Measurements from ENCODE around the gene LRFN2. TPM values are rescaled to one million over a fixed set of nuclear protein-coding genes. Genes with fewer than 3 reads are reported as not detected.

Gene LRFN2
- total RNA-seq, 1 experiment from 2014 or later, result 26.6 TPM

DNA sequence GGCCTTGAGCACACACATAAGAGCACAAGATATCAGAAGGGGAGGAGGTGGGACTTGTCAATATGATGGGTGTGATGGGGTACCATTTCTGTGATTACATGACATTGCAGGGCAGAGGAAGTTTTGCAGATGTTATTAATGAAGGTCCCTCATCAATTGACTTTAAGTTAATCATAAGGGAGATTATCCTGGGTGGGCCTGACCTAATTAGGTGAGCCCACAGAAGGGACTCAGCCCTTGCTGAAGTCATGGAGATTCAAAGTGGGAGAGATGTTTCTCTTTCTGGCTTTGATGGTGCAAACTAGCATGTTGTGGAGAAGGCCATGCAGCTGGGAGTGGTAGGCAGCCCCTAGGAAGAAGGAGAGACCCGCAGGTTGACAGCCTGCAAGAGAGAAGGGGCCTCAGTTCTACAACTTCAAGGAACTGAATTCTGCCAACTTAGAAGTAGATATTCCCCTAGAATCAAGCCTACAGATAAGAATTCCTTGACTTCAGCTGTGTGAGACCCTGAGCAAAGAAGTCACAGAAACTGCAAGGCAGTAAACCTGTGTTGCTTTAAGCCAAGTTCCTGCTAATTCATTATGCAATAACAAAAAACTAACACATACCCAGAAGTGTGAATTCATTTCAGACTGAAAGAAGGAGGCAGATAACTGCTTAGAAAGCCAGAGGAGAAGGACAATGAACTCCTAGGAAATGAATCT lies 131.3 kb downstream of the LRFN2 start:
- no TSS peak for BruUV-seq (replicated peaks)

DNA sequence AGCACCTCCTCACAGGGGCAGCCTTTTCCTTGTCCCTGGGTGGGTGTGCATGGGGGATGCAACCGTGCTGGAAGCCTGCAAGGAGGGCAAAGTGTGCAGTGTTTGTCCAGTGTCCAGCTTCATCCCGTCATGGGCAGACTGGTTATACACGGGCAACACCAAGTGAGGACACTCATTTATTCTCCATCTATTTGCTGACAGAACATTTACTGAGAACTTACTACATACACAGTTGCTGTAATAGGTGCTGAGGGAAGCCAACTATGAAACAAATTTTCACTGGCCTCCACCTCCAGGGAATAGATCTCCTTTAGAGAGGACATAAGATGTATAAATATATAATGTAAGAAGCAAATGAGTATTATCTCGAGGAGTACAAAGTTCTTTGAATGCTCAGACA lies 136.7 kb downstream of the LRFN2 start:
- TF ChIP-seq, protein P1, sequence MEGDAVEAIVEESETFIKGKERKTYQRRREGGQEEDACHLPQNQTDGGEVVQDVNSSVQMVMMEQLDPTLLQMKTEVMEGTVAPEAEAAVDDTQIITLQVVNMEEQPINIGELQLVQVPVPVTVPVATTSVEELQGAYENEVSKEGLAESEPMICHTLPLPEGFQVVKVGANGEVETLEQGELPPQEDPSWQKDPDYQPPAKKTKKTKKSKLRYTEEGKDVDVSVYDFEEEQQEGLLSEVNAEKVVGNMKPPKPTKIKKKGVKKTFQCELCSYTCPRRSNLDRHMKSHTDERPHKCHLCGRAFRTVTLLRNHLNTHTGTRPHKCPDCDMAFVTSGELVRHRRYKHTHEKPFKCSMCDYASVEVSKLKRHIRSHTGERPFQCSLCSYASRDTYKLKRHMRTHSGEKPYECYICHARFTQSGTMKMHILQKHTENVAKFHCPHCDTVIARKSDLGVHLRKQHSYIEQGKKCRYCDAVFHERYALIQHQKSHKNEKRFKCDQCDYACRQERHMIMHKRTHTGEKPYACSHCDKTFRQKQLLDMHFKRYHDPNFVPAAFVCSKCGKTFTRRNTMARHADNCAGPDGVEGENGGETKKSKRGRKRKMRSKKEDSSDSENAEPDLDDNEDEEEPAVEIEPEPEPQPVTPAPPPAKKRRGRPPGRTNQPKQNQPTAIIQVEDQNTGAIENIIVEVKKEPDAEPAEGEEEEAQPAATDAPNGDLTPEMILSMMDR (conservative IDR thresholded peaks at IDR 0.05; ENCODE audit: low read depth, low read length), result no peak
- Histone ChIP-seq H3K4me3 (ENCODE audit: low read depth, low read length, poor library complexity, severe bottlenecking) (no peak overlapping the region), H3K36me3 (ENCODE audit: insufficient read depth, low read length, poor library complexity, severe bottlenecking) (no peaks in the 10 kb centered on the region), H3K9me3 (ENCODE audit: low read depth, low read length, poor library complexity, severe bottlenecking) (no peaks in the 10 kb centered on the region), H3K4me1 (ENCODE audit: insufficient read depth, low read length, poor library complexity, severe bottlenecking) (peaks cover under 1% of the 10 kb centered on the region), H3K27me3 (replicated peaks; ENCODE audit: insufficient read depth, low read depth, low read length, poor library complexity) (no peaks in the 10 kb centered on the region), H3K27ac (ENCODE audit: low read depth, low read length, poor library complexity, severe bottlenecking) (no peak overlapping the region)
- no peak for DNase-seq (ENCODE audit: low spot score)
- POLR2A ChIA-PET (ENCODE audit: low non-redundant PET), result no interaction called here
- intact Hi-C loops (cut with micrococcal nuclease; ENCODE audit: unreplicated experiment), result no loop called here
- CTCF ChIA-PET, result no interaction called here
- no TSS peak for BruUV-seq (replicated peaks)

More for the DNA sequence above, 131.3 kb downstream of the LRFN2 start:
- TF ChIP-seq EZH2 (IDR thresholded peaks at IDR 0.05; ENCODE audit: borderline replicate concordance, low read depth, low read length, poor library complexity, severe bottlenecking), result no peak
- TF ChIP-seq, protein P1 (conservative IDR thresholded peaks at IDR 0.05; ENCODE audit: low read depth, low read length), result no peak
- intact Hi-C loops (cut with micrococcal nuclease; ENCODE audit: unreplicated experiment), result no loop called here
- ChIA-PET POLR2A (ENCODE audit: low non-redundant PET) (interaction anchor here (0.6 kb wide), 1 partner anchor 42 kb away, joined by 8 read pairs; no protein-coding TSS in a partner anchor), CTCF (no interaction called here)
- H3K36me3 ChIP-seq (ENCODE audit: insufficient read depth, low read length, poor library complexity, severe bottlenecking), result no peaks in the 10 kb centered on the region
- H3K9me3 ChIP-seq (ENCODE audit: low read depth, low read length, poor library complexity, severe bottlenecking), result no peaks in the 10 kb centered on the region
- DNase-seq (ENCODE audit: low spot score), result no peak
- no peak overlapping the region for H3K4me3 ChIP-seq (ENCODE audit: low read depth, low read length, poor library complexity, severe bottlenecking)
- H3K27me3 ChIP-seq (replicated peaks; ENCODE audit: insufficient read depth, low read depth, low read length, poor library complexity), result no peaks in the 10 kb centered on the region
- H3K4me1 ChIP-seq (ENCODE audit: insufficient read depth, low read length, poor library complexity, severe bottlenecking), result peaks cover 6% of the 10 kb centered on the region
- H3K27ac ChIP-seq (ENCODE audit: low read depth, low read length, poor library complexity, severe bottlenecking), result no peak overlapping the region

DNA sequence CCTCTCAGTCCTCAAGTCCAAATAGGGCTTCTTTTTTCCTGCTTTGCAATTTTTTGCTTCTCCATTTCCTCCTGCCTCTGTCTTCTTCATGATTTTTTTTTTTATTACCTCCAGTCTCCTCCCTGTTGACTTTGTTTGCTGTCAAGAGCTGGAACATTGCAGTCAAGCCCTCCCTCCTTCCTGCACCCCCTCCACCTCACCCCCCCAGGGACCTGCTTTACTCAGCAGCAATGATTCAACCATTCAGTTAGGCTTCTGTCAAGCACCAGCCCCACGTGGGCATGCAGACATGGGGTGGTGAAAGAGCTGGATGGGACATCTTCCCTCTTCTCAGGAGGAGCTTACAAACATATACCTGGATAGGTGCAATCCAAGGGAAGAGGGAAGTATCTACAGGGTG lies 142.4 kb downstream of the LRFN2 start:
- Histone ChIP-seq H3K9me3 (ENCODE audit: low read depth, low read length, poor library complexity, severe bottlenecking) (no peaks in the 10 kb centered on the region), H3K27me3 (replicated peaks; ENCODE audit: insufficient read depth, low read depth, low read length, poor library complexity) (no peaks in the 10 kb centered on the region), H3K36me3 (ENCODE audit: insufficient read depth, low read length, poor library complexity, severe bottlenecking) (no peaks in the 10 kb centered on the region), H3K4me3 (ENCODE audit: low read depth, low read length, poor library complexity, severe bottlenecking) (no peak overlapping the region), H3K4me1 (ENCODE audit: insufficient read depth, low read length, poor library complexity, severe bottlenecking) (peaks cover 57% of the 10 kb centered on the region), H3K27ac (ENCODE audit: low read depth, low read length, poor library complexity, severe bottlenecking) (peak overlapping the region; percentile 54)
- BruUV-seq (replicated peaks), result no TSS peak
- CTCF ChIA-PET, result no interaction called here
- TF ChIP-seq EZH2 (IDR thresholded peaks at IDR 0.05; ENCODE audit: borderline replicate concordance, low read depth, low read length, poor library complexity, severe bottlenecking), result no peak
- TF ChIP-seq, protein P1 (conservative IDR thresholded peaks at IDR 0.05; ENCODE audit: low read depth, low read length), result no peak
- intact Hi-C loops (cut with micrococcal nuclease; ENCODE audit: unreplicated experiment), result no loop called here
- POLR2A ChIA-PET (ENCODE audit: low non-redundant PET), result no interaction called here
- peak; percentile 75 for DNase-seq (ENCODE audit: low spot score)
